Measurements from ENCODE around the gene KIFC3. TPM values are rescaled to one million over a fixed set of nuclear protein-coding genes. Genes with fewer than 3 reads are reported as not detected.
"Not testable (repeated sequence)": the region's sequence is repeated elsewhere in the genome, so short reads cannot be mapped to it uniquely, and the experiment has no call there.

The KIFC3 gene
- total RNA-seq, 2 donors from 2014 or later, result 1.3 to 1.5 TPM

GRCh38 chr16:57751539-57752202 is 50.6 kb downstream of the KIFC3 start:
- Mint-ChIP-seq H3K4me3 (no peak overlapping the region), H3K27me3 (ENCODE audit: low read depth) (no peaks in the 10 kb centered on the region), H3K4me1 (ENCODE audit: low read depth) (no peaks in the 10 kb centered on the region), H3K27ac (no peak overlapping the region), H3K36me3 (ENCODE audit: insufficient read depth in 2 of 2) (no peaks in the 10 kb centered on the region), H3K9me3 (no peaks in the 10 kb centered on the region)
- DNase-seq, result no peak
- ATAC-seq (replicated peaks in 1 of 2), result no peak

DNA sequence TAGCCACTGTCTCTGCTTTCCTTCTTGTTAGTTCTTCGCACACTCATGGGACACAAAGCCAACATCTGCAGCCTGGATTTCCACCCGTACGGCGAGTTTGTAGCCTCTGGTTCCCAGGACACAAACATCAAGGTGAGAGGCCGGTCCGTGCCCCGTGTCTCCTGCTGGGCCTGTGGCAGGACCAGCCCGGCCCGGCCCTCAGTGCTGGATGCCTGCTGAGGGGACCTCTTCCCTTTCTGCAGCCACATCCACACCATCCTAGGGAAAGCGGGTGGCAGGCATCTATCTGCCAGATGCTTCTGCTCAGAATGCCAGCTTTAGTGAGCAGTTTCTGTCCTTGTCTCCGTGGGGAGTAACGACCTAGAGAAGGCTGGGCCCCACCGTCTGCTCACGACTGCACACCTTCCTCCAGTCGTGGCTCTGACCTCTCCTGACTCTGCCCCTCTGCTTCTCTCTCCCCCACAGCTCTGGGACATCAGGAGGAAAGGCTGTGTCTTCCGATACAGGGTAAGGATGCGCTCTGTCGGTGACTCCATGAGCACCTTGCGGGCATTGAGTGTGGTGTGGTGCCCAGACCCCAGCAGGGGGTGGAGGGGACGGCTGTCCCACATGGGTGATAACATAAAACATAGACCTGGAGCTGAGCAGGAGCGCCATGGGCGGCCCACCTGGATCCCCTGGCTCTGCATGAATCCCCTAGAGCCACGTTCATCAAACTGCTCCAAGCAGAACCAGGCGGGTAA is 51.3 kb downstream of the KIFC3 start:
- ATAC-seq (replicated peaks in 1 of 2) (no peak), DNase-seq (no peak)
- Mint-ChIP-seq H3K36me3 (ENCODE audit: insufficient read depth in 2 of 2) (no peaks in the 10 kb centered on the region), H3K9me3 (no peaks in the 10 kb centered on the region), H3K4me3 (no peak overlapping the region), H3K27me3 (ENCODE audit: low read depth) (no peaks in the 10 kb centered on the region), H3K4me1 (ENCODE audit: low read depth) (no peaks in the 10 kb centered on the region), H3K27ac (no peak overlapping the region)

GRCh38 chr16:57749856-57750452 is 52.3 kb downstream of the KIFC3 start:
- DNase-seq, result no peak
- Mint-ChIP-seq H3K27me3 (ENCODE audit: low read depth) (no peaks in the 10 kb centered on the region), H3K27ac (no peak overlapping the region), H3K9me3 (no peaks in the 10 kb centered on the region), H3K4me3 (no peak overlapping the region), H3K36me3 (ENCODE audit: insufficient read depth in 2 of 2) (no peaks in the 10 kb centered on the region), H3K4me1 (ENCODE audit: low read depth) (no peaks in the 10 kb centered on the region)
- peak in 1 of 2 donors; percentile 11 for ATAC-seq (replicated peaks in 1 of 2)

GRCh38 chr16:57749101-57749692 is 53.1 kb downstream of the KIFC3 start:
- Mint-ChIP-seq H3K27ac (no peak overlapping the region), H3K9me3 (no peaks in the 10 kb centered on the region), H3K4me3 (no peak overlapping the region), H3K27me3 (ENCODE audit: low read depth) (no peaks in the 10 kb centered on the region), H3K36me3 (ENCODE audit: insufficient read depth in 2 of 2) (no peaks in the 10 kb centered on the region), H3K4me1 (ENCODE audit: low read depth) (no peaks in the 10 kb centered on the region)
- ATAC-seq (replicated peaks in 1 of 2), result no peak
- no peak for DNase-seq

- H3K4me1 Mint-ChIP-seq (ENCODE audit: low read depth), result no peaks in the 10 kb centered on the region
- no peak for DNase-seq
- H3K9me3 Mint-ChIP-seq, result no peaks in the 10 kb centered on the region
- H3K4me3 Mint-ChIP-seq, result no peak overlapping the region
- no peaks in the 10 kb centered on the region for H3K27me3 Mint-ChIP-seq (ENCODE audit: low read depth)
- ATAC-seq (replicated peaks in 1 of 2), result no peak
- H3K36me3 Mint-ChIP-seq (ENCODE audit: insufficient read depth in 2 of 2), result no peaks in the 10 kb centered on the region
- no peak overlapping the region for H3K27ac Mint-ChIP-seq
These were observed 53.7 kb downstream of the KIFC3 start for GRCh38 chr16:57748596-57748995.

DNA sequence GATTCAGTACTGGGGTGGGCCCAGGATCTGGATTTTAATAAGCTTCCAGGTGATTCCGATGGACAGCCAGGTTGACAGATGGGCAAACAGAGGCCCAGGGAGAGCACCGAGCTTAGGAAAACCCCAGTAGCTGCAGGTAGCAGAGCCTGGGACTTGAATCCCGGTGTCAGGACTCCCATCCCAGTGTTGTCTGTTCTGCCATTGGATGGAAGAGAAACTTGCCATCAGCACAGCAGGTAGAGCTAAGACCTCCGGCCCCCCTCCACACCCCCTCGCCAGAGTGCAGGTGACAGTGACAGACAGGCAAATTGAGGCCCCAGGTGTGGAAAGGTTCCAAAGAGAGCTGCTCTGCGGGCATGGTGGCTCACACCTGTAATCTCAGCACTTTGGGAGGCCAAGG is 54.3 kb downstream of the KIFC3 start:
- Mint-ChIP-seq H3K27me3 (ENCODE audit: low read depth) (no peaks in the 10 kb centered on the region), H3K4me1 (ENCODE audit: low read depth) (no peaks in the 10 kb centered on the region), H3K4me3 (no peak overlapping the region), H3K27ac (no peak overlapping the region), H3K36me3 (ENCODE audit: insufficient read depth in 2 of 2) (no peaks in the 10 kb centered on the region), H3K9me3 (no peaks in the 10 kb centered on the region)
- no peak for DNase-seq
- no peak for ATAC-seq (replicated peaks in 1 of 2)

DNA sequence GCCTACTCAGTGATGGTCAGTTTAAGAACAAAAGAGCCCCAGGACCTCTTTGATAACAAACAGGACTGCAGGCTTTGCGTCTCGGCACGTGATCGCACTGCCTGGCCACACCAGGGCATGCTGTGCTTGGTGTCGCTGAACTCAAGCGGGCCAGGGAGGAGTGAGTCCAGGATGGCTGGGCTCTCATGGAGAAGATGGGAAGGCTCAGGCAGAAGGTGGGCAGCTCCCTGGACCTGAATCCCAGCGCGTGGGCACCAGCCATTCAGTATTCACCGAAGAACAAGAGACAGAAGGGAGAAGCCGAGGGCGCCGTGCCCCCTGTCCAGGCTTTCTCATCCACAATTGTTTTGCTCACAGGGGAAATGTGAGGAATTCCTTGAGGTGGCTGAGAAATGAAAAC is 54.8 kb downstream of the KIFC3 start:
- H3K27ac Mint-ChIP-seq, result no peak overlapping the region
- H3K27me3 Mint-ChIP-seq (ENCODE audit: low read depth), result no peaks in the 10 kb centered on the region

GRCh38 chr16:57747091-57747490 is 55.2 kb downstream of the KIFC3 start:
- no peaks in the 10 kb centered on the region for H3K27me3 Mint-ChIP-seq (ENCODE audit: low read depth)
- no peaks in the 10 kb centered on the region for H3K9me3 Mint-ChIP-seq
- no peak overlapping the region for H3K4me3 Mint-ChIP-seq
- ATAC-seq (replicated peaks in 1 of 2) (no peak), DNase-seq (no peak)
- H3K36me3 Mint-ChIP-seq (ENCODE audit: insufficient read depth in 2 of 2), result no peaks in the 10 kb centered on the region
- H3K4me1 Mint-ChIP-seq (ENCODE audit: low read depth), result no peaks in the 10 kb centered on the region
- no peak overlapping the region for H3K27ac Mint-ChIP-seq

More for the DNA sequence above, 54.8 kb downstream of the KIFC3 start:
- no peaks in the 10 kb centered on the region for H3K9me3 Mint-ChIP-seq
- no peaks in the 10 kb centered on the region for H3K4me1 Mint-ChIP-seq (ENCODE audit: low read depth)
- no peak for DNase-seq
- H3K4me3 Mint-ChIP-seq, result no peak overlapping the region
- no peaks in the 10 kb centered on the region for H3K36me3 Mint-ChIP-seq (ENCODE audit: insufficient read depth in 2 of 2)
- ATAC-seq (replicated peaks in 1 of 2), result no peak

- H3K27ac Mint-ChIP-seq; DNase-seq; H3K4me3 Mint-ChIP-seq; H3K27me3 Mint-ChIP-seq (ENCODE audit: low read depth); H3K9me3 Mint-ChIP-seq; H3K4me1 Mint-ChIP-seq (ENCODE audit: low read depth); ATAC-seq (replicated peaks in 1 of 2); H3K36me3 Mint-ChIP-seq (ENCODE audit: insufficient read depth in 2 of 2): not testable (repeated sequence)
These were observed 56.0 kb downstream of the KIFC3 start for GRCh38 chr16:57746316-57746715.

- Mint-ChIP-seq H3K27me3 (ENCODE audit: low read depth) (no peaks in the 10 kb centered on the region), H3K4me3 (no peak overlapping the region), H3K9me3 (no peaks in the 10 kb centered on the region), H3K36me3 (ENCODE audit: insufficient read depth in 2 of 2) (no peaks in the 10 kb centered on the region), H3K27ac (no peak overlapping the region), H3K4me1 (ENCODE audit: low read depth) (no peaks in the 10 kb centered on the region)
- DNase-seq, result no peak
- ATAC-seq (replicated peaks in 1 of 2), result no peak
These were observed 56.5 kb downstream of the KIFC3 start for GRCh38 chr16:57745768-57746167.

GRCh38 chr16:57744642-57744903 is 57.7 kb downstream of the KIFC3 start:
- no peak overlapping the region for H3K27ac Mint-ChIP-seq
- DNase-seq (no peak), ATAC-seq (replicated peaks in 1 of 2) (no peak)
- no peaks in the 10 kb centered on the region for H3K9me3 Mint-ChIP-seq
- no peaks in the 10 kb centered on the region for H3K36me3 Mint-ChIP-seq (ENCODE audit: insufficient read depth in 2 of 2)
- no peaks in the 10 kb centered on the region for H3K4me1 Mint-ChIP-seq (ENCODE audit: low read depth)
- no peak overlapping the region for H3K4me3 Mint-ChIP-seq
- no peaks in the 10 kb centered on the region for H3K27me3 Mint-ChIP-seq (ENCODE audit: low read depth)

DNA sequence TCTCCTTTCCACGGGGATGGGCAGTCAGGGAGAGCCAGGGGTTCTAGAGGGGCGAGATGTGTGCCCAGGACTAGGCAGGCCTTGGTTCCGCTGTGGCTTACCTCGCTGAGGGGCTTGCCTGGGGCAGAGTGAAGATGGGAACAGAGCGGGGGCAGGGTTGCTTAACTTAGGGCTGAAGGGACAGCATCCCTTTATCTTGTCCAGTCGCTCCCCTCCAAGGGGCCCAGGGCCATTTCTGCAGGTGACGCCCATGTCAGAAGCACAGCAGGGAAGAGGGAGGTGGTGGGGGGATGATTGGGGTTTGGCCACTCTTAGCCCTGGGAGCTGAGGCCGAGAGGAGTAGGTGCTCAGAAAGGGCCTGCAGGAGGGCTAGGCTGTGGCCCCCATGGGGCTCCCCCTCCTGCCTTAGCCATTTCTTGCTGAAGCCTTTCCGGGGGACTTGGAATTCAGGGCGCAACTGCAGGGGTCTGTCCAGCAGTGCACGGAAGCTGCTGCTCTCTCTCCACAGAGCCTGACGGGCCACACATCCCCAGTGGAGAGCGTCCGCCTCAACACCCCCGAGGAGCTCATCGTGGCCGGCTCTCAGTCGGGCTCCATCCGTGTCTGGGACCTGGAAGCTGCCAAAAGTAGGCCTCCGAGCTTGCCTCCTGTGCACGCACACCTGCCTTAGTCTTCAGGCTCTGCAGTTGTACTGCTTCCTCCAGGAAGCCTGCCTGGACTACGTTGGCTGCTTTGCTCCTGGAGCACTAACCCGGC is 58.2 kb downstream of the KIFC3 start:
- DNase-seq (no peak), ATAC-seq (replicated peaks in 1 of 2) (no peak)
- H3K4me3 Mint-ChIP-seq, result no peak overlapping the region
- H3K27me3 Mint-ChIP-seq (ENCODE audit: low read depth), result no peaks in the 10 kb centered on the region
- H3K9me3 Mint-ChIP-seq, result no peaks in the 10 kb centered on the region
- H3K4me1 Mint-ChIP-seq (ENCODE audit: low read depth), result no peaks in the 10 kb centered on the region
- no peak overlapping the region for H3K27ac Mint-ChIP-seq
- H3K36me3 Mint-ChIP-seq (ENCODE audit: insufficient read depth in 2 of 2), result no peaks in the 10 kb centered on the region

DNA sequence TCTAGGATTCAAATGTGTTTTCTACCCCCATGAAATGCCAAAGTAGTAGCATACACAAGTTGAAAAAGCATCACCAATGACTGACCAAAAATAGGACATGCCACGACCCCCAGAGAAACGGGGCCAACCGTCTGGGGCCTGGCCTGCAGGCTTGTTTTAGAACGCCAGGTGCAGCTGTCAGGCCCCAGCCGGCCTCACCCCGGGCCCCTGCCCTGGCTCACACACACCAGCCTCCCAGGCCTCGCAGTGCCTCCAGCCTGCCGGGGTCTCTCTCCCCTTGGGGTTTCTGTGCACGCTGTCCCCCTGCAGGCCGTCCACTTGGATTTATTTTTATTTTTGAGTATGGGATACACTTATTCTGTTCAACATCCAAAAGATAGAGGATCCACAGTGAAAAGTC is 58.8 kb downstream of the KIFC3 start:
- H3K4me1 Mint-ChIP-seq (ENCODE audit: low read depth), result no peaks in the 10 kb centered on the region
- no peaks in the 10 kb centered on the region for H3K36me3 Mint-ChIP-seq (ENCODE audit: insufficient read depth in 2 of 2)
- no peak overlapping the region for H3K4me3 Mint-ChIP-seq
- no peak for ATAC-seq (replicated peaks in 1 of 2)
- no peaks in the 10 kb centered on the region for H3K9me3 Mint-ChIP-seq
- no peaks in the 10 kb centered on the region for H3K27me3 Mint-ChIP-seq (ENCODE audit: low read depth)
- no peak for DNase-seq
- H3K27ac Mint-ChIP-seq, result no peak overlapping the region
